ENCODE measurements around the gene LINC00632.
"Not testable (repeated sequence)": the region's sequence is repeated elsewhere in the genome, so short reads cannot be mapped to it uniquely, and the experiment has no call there.

Gene LINC00632

DNA sequence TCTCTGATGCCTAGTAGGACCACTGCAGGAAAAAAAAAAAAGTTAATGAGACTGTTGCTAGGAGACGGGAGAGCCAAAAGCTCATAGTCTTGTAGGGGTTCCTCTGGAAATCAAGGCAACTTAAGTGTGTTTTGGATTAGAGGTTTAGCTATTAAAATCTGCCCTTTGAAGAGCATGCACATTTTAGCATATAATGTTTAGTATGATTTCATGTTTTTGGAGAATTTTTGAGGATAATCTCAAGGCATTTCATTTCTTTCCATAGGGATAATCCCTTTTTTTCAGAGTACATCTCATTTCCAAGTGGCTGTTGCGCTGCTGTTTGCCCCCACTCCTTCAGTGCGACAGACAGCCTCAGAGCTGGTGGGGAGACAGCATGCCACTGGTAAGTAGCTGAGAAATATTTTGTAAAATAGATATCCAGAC is at the start of gene LINC00632:
Gene LINC00632 (plus strand): TSS at position 339 of the 426 bp plus-strand sequence.
- no peak for DNase-seq (ENCODE audit: low read depth)

DNA sequence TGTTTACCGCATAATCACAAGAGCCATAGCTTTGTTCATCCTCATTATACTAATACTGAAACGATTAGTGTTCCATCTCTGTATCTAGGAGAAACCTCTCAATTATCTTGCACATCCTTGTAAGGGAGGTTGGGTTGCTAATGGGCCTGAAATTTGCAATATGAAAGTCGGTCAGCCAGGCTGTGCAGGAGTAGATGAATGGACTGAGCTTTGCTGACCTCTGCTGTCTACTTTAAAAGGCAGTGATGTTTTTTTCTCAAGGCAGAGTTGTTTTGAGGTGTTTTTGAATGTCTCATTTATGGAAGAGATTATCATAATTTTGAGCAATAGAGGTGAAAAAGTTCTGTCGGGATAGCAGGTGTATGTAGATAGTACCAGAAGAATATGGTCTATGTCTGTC is 47.9 kb upstream of the LINC00632 start:
- DNase-seq (ENCODE audit: low read depth): no peak

DNA sequence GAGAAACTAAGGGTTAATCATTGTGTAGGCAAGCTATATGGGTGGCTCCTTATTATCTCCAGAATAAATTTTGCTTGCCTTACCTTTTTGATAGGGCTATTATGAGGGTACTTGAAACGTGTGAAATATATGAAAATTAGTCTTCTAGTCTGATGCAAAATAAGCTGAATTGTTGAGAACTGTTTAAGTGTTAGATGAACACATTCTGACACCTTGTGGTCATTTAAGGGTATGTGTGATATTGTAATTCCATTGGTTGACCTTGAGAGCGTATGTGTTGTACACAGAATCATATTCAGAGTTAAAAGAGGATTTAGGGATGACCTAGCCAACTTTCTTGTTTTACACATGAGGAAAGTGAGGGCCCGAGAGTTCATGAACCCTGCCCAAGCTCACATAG is 44.6 kb upstream of the LINC00632 start:
- no peak for DNase-seq (ENCODE audit: low read depth)

DNA sequence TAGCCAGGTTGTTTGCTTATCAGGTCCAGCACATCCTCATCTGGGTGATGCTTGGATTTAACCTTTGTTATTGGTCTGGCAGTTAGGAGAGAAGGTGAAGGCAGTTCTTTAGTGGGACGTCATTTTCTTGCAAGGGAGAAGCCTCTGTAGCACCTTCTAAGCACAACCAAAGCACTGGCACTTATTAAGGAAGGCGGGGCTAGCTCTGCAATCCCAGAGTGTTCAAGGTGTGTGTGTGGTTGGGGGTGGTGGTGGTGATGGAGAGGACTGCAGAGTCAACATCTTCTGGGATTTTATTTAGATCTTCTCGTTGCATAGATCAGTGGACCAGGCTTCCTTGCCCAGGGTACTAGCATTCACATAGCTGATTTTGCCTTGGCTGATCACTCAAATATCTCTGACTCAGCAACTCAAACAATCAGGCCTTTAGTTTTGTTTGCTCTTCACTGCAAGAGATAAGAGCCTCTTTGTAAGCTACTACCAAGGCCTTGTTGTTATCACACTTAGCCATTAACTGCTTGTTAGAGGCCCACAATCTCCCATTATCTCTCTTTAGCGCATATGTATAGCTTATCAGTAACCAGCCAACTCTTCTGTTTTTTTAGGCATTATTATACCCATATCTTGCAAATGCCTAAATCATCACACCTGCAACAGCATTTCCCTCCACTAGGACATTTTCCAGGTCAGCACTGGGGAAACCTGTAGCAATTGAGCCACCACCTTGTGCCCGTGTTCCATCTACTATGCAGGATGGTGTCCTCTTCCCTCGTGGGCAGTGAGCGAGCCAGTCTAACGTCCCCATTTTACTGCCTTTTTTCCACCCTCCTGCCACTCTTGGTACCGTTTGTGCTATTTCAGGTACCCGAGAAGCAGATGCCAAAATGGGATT is 36.5 kb upstream of the LINC00632 start:
- no peak for DNase-seq (ENCODE audit: low read depth)

DNA sequence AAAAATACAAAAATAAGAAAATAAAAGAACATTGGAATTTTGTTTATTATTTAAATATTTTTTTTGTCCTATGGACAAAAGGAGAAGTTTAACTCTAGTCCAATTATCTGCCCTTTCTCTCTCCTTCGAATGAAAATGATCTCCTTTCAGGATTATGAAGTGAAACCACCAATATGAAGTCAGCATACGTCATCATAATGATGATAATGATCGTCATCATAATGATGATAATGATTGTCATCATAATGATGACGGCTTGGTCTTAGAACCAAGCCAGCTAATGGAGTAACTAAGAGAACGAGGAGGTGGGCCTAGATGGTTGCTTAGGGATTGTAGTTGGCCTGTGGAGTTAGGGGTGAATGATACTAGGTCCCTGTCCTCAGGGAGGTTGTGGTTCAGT is 21.9 kb upstream of the LINC00632 start:
- no peak for DNase-seq (ENCODE audit: low read depth)

DNA sequence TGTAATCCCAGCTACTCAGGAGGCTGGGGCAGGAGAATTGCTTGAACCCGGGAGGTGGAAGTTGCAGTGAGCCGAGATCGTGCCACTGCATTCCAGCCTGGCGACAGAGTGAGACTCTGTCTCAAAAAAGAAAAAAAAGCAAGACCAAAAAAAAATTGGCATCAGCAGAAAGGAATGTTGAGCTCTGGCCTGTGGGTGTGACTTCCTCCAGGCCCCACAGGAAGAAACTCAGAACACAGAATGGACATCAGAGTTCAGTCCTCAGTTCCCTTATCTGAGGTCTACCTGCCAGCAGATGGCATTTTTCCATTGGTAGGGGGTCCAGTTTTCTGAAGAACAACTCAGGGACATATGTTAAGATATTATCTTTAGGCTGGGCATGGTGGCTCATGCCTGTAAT is 18.0 kb upstream of the LINC00632 start:
- DNase-seq (ENCODE audit: low read depth): not testable (repeated sequence)

DNA sequence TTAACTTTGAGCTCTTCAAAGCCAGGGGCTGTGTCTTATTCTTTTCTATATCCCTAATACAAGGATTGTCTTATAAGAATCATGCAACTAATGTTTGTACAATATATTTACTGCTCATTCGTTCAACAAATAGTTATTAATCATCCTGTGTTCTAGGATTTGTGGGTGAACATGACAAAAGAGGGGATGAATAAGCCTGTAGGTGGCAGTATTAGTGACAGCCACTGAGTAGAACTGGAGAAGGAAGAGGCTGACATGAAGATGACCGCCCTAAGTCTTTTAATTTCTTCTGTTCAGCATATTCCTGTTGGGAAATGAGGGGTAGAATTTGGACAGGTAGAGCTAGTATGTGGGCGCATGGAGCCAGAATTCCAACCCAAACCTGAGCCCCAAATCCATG is 11.9 kb upstream of the LINC00632 start:
- no peak for DNase-seq (ENCODE audit: low read depth)

DNA sequence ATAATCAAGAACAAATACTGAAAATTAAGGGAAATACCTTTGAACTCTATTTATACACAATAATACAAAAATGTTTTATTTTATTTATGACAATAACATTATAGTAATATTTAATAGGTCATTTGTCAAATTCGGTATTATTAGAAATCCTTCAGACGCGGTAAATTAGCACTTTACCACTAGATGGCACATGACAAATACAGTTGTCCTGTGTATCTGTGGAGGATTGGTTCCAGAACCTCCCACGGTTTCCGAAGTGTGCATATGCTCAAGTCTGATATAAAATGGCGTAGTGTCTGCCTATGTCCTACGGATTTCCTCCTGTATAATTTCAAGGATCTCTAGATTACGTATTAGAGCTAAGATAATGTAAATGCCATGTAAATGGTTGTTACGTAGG is 8.1 kb upstream of the LINC00632 start:
- no peak for DNase-seq (ENCODE audit: low read depth)

DNA sequence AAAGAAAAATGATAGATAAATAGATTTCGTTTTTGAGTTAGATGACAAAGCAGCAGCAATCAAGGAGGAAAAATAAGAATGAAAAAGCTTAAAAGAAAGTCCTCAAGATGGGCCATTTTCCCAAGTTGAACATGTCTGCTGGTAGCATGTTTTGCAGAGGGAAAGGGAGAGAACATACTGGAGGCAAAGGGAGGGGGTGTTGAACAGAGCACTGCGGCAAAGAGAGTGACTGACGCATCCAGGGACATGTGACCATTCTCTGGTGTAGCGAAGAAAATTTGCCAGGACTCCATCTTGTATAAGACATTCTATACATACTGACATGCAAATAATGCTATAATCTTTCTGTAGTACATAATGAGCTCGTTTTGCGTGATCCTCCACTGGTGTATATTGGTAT is 1.2 kb downstream of the LINC00632 start:
- no peak for DNase-seq (ENCODE audit: low read depth)

DNA sequence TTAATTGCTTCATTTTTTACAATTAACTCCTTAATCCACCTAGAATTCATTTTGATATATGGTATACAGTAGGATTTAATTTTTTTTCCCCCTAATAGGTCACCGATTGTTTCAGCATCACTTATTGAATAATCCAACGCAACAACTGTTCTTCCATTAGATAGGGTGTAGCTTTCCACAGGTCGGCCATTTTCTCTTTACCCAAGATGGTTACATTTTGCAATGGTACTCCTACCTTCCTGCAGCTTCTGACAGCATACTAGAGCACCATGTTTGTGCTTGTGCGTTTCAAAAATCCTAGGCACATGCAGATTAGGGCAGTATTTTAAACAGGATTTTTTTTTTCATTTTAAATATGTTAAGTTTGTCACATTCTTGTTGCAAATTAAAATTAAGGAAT is 2.3 kb downstream of the LINC00632 start:
- DNase-seq (ENCODE audit: low read depth): no peak

DNA sequence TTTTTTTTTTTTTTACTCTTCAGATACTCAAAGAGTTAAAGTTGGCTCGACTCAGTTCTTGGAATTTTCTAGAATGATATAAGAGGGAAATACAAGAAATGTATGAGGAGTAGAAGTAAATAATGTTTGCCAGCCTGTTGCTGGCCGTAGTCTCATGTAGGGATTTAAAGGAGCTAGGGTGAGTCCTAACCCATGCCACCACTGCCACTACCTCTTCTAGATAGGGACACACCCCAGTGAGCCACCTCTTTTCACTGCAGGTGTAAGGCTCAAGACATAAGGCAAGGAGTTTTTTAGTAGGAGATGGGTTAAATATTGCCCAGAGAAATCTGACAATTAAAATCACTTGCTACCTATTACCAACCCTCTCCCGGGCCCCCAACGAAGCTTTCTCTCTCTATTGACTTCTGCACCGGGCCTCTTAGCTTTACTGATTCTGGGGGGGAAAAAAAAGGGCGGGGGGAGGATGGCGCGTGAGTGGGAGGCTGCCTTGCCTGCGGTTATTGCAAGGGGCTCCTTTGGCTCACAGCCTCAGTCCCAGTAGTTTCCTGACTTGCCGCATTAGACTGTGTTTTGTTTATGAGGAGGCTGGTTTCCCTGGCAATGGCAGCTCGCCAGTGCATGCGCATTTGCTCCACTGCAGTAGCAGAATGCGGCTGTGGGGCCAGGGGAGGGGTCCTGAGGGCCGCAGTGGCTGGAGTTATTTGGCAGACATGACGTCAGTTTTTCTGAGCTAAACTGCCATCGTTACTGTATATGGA is 3.0 kb downstream of the LINC00632 start:
- DNase-seq (ENCODE audit: low read depth): no peak

DNA sequence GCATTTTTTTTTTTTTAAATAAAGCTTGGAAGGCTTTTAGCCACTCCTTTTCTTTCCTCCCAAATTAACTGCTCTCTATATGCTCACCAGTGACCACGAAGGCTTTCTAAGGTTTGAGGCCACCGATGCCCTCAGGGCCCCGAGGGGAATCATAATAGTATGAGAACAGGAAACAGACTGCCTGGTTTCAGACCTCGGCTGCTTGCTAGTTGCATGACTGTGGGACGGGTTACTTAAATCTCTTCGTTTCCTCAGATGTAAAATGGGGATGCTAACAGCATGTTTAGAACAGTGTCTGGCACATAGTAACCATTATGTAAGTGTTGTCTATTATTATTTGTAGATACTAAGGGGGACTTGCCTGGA is 3.6 kb downstream of the LINC00632 start:
- no peak for DNase-seq (ENCODE audit: low read depth)

DNA sequence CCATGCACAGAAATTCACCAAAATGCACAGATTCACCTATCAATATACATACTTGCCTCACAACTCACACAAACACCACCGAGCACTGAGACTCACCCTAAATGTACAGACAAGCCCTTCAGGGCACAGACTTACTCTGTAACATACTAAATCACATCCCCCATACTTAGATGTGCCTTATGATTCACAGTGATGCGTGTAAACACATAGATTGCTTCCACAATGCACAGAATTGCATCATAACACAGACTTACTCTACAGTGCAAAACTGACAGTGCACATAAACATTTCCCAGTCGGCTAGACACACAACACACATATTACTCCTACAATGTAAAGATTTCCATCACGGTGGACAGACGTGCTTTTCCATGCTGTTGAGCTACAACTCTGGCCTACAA is 6.2 kb downstream of the LINC00632 start:
- DNase-seq (ENCODE audit: low read depth): no peak

DNA sequence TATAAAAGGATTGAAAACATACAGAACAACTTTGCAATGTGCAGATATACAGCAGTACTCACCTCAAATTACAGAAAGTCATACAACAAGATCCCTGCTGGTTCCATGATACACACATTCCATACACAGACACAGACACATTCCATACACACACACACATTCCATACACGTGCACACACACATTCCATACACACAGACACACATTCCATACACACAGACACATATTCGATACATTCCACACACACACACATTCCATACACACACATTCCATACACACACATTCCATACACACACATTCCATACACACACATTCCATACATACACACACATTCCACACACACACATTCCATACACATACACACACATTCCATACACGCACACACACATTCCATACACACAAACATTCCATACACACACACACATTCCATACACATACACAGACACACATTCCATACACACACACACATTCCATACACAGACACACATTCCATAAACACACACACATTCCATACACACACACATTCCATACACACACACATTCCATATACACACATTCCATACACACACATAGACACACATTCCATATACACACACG is 13.7 kb downstream of the LINC00632 start:
- DNase-seq (ENCODE audit: low read depth): no peak

DNA sequence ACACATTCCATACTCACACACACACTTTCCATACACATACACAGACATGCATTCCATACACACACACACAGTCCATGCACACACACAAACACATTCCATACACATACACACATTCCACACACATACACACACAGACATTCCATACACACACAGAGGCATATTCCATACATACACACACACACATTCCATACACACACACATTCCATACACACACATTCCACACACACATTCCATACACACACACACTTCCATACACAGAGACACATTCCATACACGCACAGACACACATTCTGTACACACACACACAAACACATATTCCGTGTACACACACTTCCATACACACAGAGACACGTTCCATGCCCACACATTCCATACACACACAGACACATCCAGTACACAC is 14.8 kb downstream of the LINC00632 start:
- no peak for DNase-seq (ENCODE audit: low read depth)

DNA sequence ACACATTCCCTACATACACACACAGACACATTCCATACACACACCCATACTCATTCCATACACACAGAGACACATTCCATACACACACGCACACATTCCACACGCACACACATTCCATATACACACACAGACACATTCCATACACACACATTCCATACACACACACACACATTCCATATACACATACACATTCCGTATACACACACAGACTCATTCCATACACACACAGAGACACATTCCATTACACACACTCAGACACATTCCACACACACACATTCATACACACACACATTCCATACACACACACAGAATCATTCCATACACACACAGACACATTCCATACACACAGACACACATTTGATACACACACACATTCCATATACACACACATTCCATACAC is 15.2 kb downstream of the LINC00632 start:
- DNase-seq (ENCODE audit: low read depth): no peak

DNA sequence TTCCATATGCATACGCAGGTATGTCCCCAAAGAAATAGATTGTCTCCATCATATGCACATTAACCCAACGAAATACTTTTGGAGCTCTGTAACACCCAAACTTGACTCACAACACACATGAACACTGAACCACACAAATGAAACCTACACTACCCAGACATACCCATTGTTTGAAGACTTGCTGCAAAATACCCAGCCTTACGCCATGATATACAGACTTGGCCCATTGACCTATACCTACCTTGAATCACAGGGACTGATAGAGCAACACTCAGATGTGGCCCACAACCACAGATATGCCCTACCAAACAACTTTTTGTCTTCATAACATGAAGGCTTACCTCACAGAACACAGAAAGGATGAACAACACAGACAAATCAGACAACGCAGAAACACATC is 15.9 kb downstream of the LINC00632 start:
- no peak for DNase-seq (ENCODE audit: low read depth)

DNA sequence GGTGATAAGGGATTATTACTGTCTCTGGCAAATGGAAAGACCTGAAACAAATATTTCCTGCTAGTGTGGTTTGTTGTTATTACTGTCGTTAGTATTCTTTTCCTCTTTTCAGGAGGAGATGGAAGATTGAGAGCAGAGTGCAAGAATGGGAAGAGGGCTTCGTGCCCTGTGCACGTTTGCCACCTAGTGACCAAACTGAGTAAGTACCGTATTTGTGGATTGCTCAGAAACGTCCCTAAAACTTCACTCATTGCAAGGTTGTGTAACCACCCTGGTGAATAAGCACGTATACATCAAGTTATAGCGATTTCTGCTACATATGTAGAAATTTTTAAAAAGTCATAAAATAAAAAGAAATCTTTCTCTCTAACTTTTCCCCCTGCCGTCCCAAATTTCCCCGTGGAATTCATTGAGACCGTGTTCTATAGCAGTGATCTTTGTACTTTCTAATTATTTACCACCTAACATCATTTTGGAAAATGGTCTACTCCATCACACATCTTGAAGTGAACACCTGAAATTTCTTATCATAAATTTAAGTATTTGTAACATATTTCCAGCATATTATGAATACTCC is 24.3 kb downstream of the LINC00632 start:
- no peak for DNase-seq (ENCODE audit: low read depth)

DNA sequence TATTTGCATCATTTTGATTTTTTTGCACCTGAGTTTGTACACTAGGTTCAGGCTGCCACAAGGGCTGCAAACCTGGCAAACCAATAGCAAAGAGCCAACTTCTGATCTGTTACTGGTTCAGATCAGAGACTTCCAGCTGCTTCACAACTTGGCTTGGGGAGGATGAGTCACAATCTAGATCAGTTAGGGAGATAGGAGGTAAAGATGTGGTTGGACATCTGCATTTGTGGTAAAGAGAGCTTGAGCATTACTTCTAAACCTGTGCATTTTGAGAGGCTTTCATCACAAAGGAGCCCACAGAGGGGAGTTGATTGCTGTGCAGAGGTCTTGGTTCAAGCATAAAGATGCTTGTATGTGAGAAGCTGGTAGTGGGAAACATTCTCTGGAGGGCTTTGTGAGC is 34.5 kb downstream of the LINC00632 start:
- DNase-seq (ENCODE audit: low read depth): no peak

DNA sequence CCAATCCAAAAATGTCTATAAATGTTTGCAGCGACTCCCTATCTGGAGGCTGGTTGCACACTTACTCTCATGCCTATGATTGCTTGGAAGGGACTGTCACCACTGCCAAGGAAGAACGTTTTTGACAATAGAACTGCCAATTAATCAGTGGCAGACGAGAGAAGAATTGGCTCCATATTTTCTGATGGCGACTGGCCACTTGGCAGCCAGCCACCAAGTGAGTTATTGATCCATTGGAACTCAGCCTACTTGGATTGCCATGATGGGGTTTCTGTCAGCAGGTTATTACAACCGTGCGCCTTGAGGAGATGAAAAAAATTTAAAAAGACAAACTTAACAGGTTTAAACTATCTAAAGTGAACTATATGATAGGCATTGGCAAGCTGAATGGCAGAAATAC is 47.4 kb downstream of the LINC00632 start:
- DNase-seq (ENCODE audit: low read depth): no peak

DNA sequence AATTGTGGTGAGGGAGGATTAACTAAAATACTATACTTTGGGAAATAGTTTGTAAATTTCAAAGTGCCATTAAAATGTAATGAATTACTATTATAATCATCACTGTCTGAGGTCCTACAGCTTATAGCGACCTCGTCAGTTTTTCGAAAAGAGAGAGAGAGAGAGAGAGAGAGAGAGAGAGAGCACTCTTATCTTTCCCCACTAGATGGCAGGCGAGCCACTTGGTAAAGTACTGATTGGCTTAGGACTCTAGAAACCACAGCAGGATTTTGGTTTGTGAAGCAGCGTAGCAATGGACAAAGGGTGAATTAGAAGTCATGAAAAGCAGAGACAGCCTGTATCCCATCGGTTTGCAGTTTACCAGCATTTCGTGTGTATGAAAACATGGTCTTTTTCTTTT is 52.5 kb downstream of the LINC00632 start:
- no peak for DNase-seq (ENCODE audit: low read depth)

DNA sequence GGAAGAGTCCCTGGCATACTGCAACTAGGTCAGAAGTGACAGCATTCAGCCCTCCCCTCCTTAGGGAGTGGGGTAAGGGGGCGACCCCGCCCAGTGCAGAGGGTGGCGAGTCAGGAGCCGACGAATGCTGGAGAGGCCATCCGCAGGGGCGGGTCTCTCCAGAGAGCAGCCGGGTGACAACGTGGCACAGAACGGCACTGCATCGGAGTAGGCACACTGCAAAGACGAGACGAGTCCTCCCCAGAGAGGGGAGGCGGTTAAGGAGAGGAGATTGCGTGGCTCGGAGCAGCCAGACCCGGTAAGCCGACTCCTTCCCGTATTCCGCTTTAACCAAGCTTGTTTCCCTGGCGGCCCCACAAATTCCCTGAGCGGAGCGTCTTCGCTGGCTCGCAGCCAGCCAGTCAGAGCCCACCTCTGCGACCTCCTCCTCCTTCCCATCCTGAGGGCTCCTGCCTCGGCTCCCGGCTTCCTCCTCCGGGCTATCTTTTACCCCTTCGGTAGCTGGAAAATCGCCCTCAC is 54.9 kb downstream of the LINC00632 start:
- no peak for DNase-seq (ENCODE audit: low read depth)

Measured in stimulated activated CD8-positive, alpha-beta memory T cell treated with anti-CD3 and anti-CD28 coated beads, Interleukin-7, amount 100 ng/mL, for 24 hours (primary cell).